ENCODE results near the gene PIKFYVE.

- no peak for TF ChIP-seq CTCF (IDR thresholded peaks at IDR 0.05)
- TF ChIP-seq POLR2A (IDR thresholded peaks at IDR 0.05; ENCODE audit: low read depth), result no peak
- TF ChIP-seq EP300 (IDR thresholded peaks at IDR 0.05), result no peak
These were observed 14.9 kb downstream of the PIKFYVE start for GRCh38 chr2:208280933-208281332.

Measured in esophagus muscularis mucosa (tissue), 4 donors.